NCI-H2196 (cell line): ENCODE measurements around the gene FAM13C.
"Not testable (repeated sequence)": the region's sequence is repeated elsewhere in the genome, so short reads cannot be mapped to it uniquely, and the experiment has no call there.

Experiments
- DNase-seq: peaks from one replicate; lab custom pipeline; 2025; ENCODE audit not compliant: unreplicated experiment; lab: John Stamatoyannopoulos, UW

The FAM13C gene

GRCh38 chr10:59279991-59280505 is 82.3 kb downstream of the FAM13C start:
- DNase-seq, result no peak

GRCh38 chr10:59279476-59279875 is 82.9 kb downstream of the FAM13C start:
- no peak for DNase-seq

DNA sequence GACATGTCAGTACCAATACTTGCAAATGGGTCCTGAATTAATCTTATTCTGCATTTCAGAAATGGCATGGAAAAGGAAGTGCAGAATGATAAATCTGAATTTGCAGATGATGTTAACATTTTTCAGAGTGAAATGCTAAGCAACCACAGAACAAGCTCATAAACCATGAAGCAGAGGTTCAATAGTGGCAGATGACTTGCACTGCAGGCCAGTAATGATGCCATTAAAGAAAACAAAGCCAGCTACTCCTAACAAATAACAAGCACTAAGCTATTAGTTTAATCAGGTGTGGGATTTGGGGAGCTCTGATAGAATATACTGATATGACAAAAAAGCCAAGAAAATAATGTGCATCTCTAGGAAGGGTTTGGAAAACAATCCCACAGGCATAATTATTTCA is 85.4 kb downstream of the FAM13C start:
- DNase-seq, result no peak

DNA sequence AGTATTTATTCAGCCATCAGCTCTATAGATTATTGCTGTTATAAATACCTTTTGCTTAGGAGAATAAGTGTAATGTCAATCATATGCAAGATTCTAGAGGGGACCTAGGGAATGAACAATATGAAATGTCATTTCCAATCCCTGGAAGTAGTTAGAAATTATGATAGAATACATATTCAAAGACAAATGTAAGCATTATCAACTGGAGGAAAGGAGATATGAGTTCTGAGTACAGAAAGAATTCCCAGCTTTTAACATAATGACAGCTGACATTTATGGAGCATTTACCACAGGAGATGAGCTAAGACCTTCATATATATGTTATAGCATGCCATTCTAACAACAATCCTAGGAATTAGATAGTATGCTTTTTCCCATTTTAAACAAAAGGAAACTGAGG is 86.2 kb downstream of the FAM13C start:
- DNase-seq, result no peak

DNA sequence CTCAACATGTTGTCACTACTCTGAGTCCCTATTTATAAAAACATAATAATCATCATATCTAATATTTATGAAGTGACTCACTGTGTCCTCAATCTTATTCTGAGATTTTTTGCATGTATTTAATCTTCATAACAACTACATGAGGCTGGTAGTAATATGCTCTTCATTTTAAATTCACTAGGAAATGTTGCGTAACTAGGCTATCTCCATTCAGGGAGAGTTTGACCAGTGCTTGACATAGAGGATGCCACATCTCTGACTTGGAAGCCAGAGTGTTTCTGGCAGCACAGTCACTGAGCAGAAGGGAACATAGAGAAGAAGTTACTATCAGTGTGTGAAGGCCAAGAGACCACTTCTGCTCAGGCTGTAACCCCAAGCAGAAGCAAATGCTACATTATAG is 88.9 kb downstream of the FAM13C start:
- no peak for DNase-seq

DNA sequence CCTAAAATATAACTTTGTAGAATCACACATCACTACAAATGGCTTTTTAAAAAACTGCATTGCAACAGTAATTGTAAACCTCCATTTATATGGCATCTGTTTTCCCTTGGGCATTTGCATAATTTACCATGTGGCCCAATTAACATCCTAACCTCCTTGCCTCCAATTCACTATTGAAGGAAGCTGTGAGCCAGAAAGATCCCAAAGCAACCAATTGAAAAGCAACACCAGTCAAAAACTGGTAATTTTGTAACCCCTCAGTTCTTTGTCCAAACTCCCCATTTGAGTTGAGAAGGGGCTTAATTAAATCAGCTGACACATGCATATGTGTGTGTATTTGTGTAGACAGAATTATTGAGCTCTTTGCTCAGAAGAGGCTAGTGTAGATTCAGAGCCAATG is 90.3 kb downstream of the FAM13C start:
- no peak for DNase-seq

GRCh38 chr10:59271160-59271559 is 91.2 kb downstream of the FAM13C start:
- peak; percentile 4 for DNase-seq

- no peak for DNase-seq
Measured at GRCh38 chr10:59270492-59270891, 91.9 kb downstream of the FAM13C start.

- no peak for DNase-seq
Measured at GRCh38 chr10:59269651-59270050, 92.7 kb downstream of the FAM13C start.

DNA sequence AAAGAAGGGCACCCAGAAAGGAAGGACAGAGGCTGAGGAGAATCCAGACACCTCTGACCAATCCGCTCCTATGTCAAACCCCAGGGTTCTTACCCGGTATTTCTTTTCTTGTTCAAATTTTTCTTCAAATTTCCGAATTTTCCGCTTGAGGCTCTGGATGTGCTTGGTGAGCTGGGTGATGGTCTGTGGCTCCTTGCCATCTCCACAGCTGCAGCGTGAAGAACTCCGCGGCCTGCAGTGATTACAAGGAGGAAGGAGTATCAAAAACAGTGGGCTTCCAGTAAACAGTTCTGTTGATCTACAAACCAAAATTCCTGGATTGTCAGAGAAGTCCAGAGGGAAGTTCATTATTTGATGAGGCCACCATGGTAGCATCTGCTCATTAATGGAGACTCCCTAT is 93.9 kb downstream of the FAM13C start:
- no peak for DNase-seq

DNA sequence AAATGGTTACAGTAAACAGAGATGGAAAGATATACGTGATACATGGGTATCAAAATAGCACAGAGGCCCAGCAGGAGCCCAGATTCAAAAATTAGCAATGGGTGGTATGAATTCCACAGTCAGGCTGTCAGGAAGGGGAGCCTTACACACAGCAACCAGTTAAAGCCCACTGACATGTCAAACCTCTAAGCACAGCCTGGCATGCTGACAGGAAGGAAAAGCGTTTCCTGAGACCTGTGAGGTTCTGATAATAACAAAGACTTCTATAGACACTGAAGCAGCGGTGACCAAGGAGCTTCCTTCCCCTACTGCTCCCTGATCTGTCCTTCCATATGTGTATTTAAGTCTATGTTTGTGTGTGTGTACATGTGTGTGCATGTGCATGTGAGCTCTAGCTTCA is 96.0 kb downstream of the FAM13C start:
- no peak for DNase-seq

GRCh38 chr10:59265141-59265540 is 97.2 kb downstream of the FAM13C start:
- no peak for DNase-seq

DNA sequence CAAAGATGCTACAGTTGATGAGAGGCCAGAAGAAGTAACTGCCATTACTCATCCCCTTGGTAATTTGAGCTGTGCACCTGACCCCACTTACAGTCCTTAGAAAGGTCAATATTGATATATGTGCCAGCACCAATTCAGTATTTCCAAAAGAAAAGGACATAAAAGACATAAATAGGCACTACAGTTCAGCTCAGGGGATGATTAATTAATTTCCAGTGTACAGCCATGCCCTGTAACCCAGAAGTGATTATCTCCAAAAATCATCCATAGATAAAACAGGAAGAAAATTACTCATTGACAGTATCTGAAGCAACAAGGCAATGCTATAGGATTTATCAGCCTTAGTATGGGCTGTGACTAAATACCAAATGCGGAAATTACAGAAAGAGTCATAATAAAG is 103.5 kb downstream of the FAM13C start:
- DNase-seq, result no peak

DNA sequence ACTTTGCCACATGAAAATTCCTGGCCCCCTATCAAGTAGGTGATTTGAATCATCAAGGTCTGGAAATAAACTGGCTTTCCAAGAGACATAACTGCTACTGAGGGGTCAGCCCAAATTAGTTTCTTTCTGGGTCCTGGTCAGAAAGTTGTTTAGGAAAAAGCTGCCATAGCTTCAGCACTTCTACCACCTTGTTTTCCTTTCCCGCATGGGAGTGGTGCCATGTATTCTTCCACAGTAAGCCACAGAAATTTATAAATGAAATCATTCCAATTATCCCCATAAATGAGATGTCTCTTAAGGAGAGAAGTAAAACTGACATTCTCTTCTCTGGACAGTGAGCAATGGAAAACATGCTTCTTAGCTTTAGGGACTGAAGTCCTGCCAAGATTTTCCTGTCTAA is 105.1 kb downstream of the FAM13C start:
- DNase-seq, result no peak

- no peak for DNase-seq
Measured at GRCh38 chr10:59255463-59255862, 106.9 kb downstream of the FAM13C start.

DNA sequence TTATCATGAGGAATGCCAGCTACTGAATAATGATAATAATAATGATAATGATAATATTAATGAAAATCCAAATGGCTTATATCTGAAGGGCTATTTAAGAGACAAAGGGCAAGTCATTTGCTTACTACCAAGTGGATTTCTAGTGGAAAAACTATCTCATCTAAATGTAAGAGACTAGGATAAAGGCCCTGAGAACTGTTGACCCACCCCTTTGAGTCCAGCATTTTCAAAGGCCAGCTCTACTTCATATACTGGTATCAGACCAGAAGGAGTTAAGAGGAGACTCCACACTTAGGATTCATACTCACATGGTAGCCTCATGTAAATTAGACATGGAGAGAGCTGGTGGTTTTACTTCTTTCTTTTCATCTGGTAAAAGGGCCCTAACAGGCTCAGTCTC is 109.9 kb downstream of the FAM13C start:
- DNase-seq, result no peak

DNA sequence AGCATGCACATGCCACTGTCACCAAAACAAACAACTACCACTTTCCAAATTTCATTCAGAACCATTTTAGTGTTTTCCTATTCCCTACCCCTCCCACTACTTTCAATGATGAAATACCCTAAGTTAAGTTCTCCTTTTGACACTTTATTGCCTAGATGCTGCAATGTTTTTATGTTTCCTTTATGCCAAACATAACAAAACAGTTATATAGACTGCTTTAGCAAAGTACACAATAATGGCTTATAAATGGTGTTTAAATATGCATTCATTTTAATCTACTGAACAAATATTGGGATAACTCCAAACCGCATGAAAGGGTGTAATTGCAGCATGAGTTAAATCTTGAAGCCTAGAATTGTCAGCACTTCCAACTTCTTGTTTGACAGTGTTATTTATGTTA is 116.7 kb downstream of the FAM13C start:
- DNase-seq, result no peak

- no peak for DNase-seq
Measured at GRCh38 chr10:59244871-59245270, 117.5 kb downstream of the FAM13C start.

- no peak for DNase-seq
Measured at GRCh38 chr10:59243611-59244195, 118.6 kb downstream of the FAM13C start.

DNA sequence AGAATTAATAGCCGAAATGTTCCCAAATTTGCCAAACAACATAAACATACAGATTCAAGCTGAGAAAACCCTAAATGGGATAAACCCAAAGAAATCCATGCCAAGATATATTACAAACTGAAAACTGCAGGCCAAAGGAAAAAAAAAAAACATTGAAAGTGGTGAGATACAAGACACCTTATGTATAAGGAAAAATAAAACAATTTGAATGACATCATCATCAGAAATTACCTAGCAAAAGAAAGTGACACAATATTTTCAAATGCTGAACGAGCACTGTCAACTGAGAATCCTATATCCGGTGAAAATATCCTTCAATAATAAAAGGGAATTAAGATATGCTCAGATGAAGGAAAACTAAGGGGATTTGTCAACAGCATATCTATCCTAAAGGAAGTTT is 119.4 kb downstream of the FAM13C start:
- DNase-seq, result no peak

DNA sequence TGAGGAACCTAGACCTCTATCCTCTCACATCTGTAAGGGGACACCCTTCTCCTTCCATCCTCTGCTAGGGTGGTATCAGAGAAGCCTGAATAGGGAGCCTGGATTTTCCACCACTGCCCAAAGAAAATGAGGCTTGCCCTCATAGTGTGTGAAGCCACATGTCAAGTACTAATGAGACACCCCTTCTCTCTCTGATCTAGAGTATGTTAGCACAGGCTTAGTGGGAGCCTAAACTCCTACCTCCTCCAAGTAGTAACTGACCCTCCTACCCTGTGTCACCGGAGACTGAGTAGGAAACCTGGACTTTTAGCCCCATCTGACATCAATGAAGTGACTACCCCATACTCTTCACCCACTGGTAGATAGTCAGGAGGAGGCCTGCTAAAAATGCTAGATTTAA is 120.3 kb downstream of the FAM13C start:
- no peak for DNase-seq

GRCh38 chr10:59240582-59241183 is 121.7 kb downstream of the FAM13C start:
- DNase-seq, result peak; percentile 18

DNA sequence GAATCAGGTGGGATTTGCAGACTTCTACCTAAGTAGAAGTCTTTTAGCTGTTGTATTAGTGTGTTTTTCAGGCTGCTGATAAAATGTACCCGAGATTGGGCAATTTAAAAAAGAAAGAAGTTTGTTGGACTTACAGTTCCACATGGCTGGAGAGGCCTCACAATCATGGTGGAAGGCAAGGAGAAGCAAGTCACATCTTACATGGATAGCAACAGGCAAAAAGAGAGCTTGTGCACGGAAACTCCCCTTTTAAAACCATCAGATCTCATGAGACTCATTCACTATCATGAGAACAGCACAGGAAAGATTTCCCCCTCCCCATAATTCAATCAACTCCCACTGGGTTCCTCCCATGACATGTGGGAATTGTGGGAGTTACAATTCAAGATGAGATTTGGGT is 123.2 kb downstream of the FAM13C start:
- DNase-seq, result not testable (repeated sequence)
